Articular chondrocyte of knee joint (primary cell): ENCODE results near the gene XRRA1. TPM values are rescaled to one million over a fixed set of nuclear protein-coding genes. Genes with fewer than 3 reads are reported as not detected.

Source experiments
- small RNA-seq: library from RNA; depleted of rRNA; stranded (forward); fragments of <200 nt; gene quantifications from one replicate; pipeline ENCODE3, GENCODE V24; 2012
- total RNA-seq: library from RNA; depleted of rRNA; stranded (reverse); fragments of >200 nt; gene quantifications from 2 replicates; pipeline ENCODE4 v1.2.3, GENCODE V29; 2012

Gene XRRA1
- total RNA-seq, result 11.4 and 29.3 TPM in 2 replicates

GRCh38 chr11:74948898-74949752 lies at the start of gene XRRA1, which contains the start of gene SPCS2:
Gene XRRA1 (minus strand): TSS chr11:74949091. CDS start chr11:74940878, 8,213 bp downstream.
Gene SPCS2 (plus strand): TSS chr11:74949266. CDS start chr11:74949286, 20 bp downstream.

GRCh38 chr11:74988541-74989259 lies 39.8 kb upstream of the XRRA1 start, which contains the start of gene NEU3:
Gene NEU3 (plus strand): TSS chr11:74988933. CDS start chr11:74989061, 128 bp downstream.

Small RNA genes within 50 kb of the gene (small RNA-seq; reads per million reads assigned to genes)
- gene RN7SL239P, result not detected
- gene RNU6-216P, result not detected

Other genes starting within 250 kb of the XRRA1 start
- 0.39 TPM in 1 of 2 replicates, not detected in the other for gene CHRDL2, start 217.7 kb downstream of the XRRA1 start, total RNA-seq
- gene RNF169, start 200.2 kb downstream of the XRRA1 start, total RNA-seq, result 35.7 and 39.6 TPM in 2 replicates
- 26.9 and 48.7 TPM in 2 replicates for gene SPCS2, start 175 bp upstream of the XRRA1 start, total RNA-seq
- gene NEU3, start 39.8 kb upstream of the XRRA1 start, total RNA-seq, result 10.2 and 10.7 TPM in 2 replicates
- not detected in 2 replicates for gene OR2AT4, start 147.8 kb upstream of the XRRA1 start, total RNA-seq
- under 0.01 TPM in 1 of 2 replicates, not detected in the other for gene SLCO2B1, start 202.0 kb upstream of the XRRA1 start, total RNA-seq